Measurements from ENCODE around the gene CTBP2.

- TF ChIP-seq POLR2A (IDR thresholded peaks at IDR 0.05) (no peak), CTCF (IDR thresholded peaks at IDR 0.05) (no peak)
Measured at GRCh38 chr10:125103466-125103865, 56.9 kb downstream of the CTBP2 start.

Measured in right lobe of liver (tissue), 4 donors.